Measurements from ENCODE around the gene SPRR4. TPM values are rescaled to one million over a fixed set of nuclear protein-coding genes. Genes with fewer than 3 reads are reported as not detected.

Gene SPRR4, protein sequence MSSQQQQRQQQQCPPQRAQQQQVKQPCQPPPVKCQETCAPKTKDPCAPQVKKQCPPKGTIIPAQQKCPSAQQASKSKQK
- not detected in 5 replicates for total RNA-seq (2022; extraction: Qiagen RNA extraction)

DNA sequence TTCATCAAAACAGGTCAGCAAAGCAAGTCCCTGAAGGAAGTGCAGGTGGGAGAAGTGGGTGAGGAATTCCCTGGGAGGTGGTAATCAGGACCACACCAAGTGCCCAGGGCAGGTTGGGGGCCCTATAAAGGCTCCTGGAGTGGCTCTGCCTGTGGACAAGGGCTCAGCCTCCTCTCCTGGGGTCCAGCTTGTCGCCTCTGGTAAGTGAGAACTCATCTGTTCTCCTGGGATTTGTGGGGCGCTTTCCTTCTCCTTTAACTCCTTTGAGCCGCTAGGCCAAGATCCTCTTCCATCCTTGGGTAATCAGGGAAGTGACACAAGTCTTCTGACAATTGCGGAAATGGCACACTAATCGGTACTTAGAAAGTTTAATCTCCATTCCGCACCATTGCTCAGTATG is at the start of gene SPRR4:
TSS of gene SPRR4 (plus strand) at position 154 of the 400 bp plus-strand sequence. CDS start 1,243 bp downstream, outside the sequence.

DNA sequence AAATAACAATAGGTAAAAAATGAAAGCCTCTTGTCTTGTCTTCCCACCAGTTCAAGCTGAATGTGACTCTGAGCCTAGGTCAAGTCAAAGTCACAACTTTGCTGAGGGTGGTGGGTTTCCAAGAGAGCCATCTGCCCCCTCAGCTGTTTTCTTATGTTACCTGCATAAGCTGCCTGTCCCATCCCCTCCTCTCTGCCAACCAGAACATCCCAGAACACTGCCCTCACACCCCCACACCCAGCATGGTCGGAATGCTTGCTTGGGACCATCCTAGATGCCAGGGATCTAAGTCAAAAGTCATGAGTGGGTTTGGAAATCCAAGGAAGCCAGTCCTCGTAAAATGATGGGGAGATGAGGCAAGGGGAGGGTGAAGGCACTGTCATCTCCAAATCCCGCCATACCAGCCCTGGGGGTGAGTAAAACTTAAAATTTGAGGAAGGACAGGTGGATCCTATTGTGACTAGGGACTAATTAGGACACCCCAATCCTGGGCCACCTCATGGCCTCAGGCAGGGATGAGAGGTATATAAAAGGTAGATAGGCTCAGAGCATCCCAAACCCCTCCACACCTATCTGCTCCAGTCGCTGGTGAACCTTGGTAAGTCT is 23.7 kb upstream of the SPRR4 start, which contains the start of gene SPRR5:
TSS of gene SPRR5 (plus strand) at position 556 of the 606 bp plus-strand sequence. CDS start 1,349 bp downstream, outside the sequence.

DNA sequence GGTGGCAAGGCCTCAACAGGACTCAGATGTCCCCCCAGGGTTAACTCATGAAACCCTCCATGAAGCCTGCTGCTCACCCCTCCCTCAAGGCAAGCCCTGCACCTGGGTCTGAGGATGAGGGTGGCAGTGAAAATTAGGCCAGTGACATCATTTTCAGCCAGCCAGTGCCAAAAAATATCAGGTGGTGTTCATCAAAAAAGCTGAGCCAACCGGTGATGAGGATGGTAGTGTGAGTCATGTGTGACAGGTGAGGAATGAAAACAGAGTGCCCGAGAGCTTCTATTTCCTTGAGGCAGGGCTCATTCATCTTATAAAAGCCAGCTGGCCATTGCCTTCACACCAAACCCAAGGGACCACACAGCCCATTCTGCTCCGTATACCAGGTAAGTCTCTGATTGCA is 13.3 kb downstream of the SPRR4 start, which contains the start of gene SPRR1A:
TSS of gene SPRR1A (plus strand) at position 339 of the 400 bp plus-strand sequence. CDS start 1,150 bp downstream, outside the sequence.

DNA sequence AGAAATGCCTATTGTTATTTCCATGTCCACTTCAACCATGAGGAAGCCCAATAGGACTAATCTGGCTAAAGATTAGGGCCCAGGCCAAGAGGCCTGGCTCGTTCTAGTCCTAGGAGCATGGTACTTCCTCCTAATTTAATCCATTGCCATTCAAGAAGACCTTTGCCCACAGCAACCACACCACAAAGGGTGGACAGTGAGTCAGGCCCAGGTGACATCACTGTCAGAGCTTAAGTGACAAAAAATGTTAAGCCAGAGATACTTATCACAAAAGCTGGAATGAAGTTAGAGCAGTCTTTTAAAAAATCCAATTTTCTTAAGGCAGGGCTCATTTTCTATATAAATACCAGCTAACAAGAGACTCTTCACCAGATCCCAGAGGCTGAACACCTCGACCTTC is 30.9 kb downstream of the SPRR4 start, which contains the start of gene SPRR3:
TSS of gene SPRR3 (plus strand) at position 368 of the 400 bp plus-strand sequence. CDS start 1,272 bp downstream, outside the sequence.

Other genes starting within 250 kb of the SPRR4 start
- gene KPRP, start 212.6 kb upstream of the SPRR4 start, total RNA-seq (2022; extraction: Qiagen RNA extraction): not detected in 5 replicates
- gene LCE1F, start 195.5 kb upstream of the SPRR4 start, total RNA-seq (2022; extraction: Qiagen RNA extraction): not detected in 5 replicates
- 0.18 TPM in 1 of 5 replicates, not detected in the others for gene LCE1E, start 184.4 kb upstream of the SPRR4 start, total RNA-seq (2022; extraction: Qiagen RNA extraction)
- not detected in 5 replicates for gene LCE1D, start 173.9 kb upstream of the SPRR4 start, total RNA-seq (2022; extraction: Qiagen RNA extraction)
- gene LCE1C, start 164.0 kb upstream of the SPRR4 start, total RNA-seq (2022; extraction: Qiagen RNA extraction): not detected in 5 replicates
- not detected in 5 replicates for gene LCE1B, start 158.7 kb upstream of the SPRR4 start, total RNA-seq (2022; extraction: Qiagen RNA extraction)
- not detected in 5 replicates for gene LCE1A, start 143.2 kb upstream of the SPRR4 start, total RNA-seq (2022; extraction: Qiagen RNA extraction)
- not detected in 5 replicates for gene LCE6A, start 127.8 kb upstream of the SPRR4 start, total RNA-seq (2022; extraction: Qiagen RNA extraction)
- gene LCE7A, start 110.7 kb upstream of the SPRR4 start, total RNA-seq (2022; extraction: Qiagen RNA extraction): not detected in 5 replicates
- gene SMCP, start 92.3 kb upstream of the SPRR4 start, total RNA-seq (2022; extraction: Qiagen RNA extraction): not detected in 5 replicates
- gene IVL, start 62.1 kb upstream of the SPRR4 start, total RNA-seq (2022; extraction: Qiagen RNA extraction): 0.06 to 0.13 TPM (median 0.10 TPM) in 3 of 5 replicates, not detected in the others
- gene SPRR5, start 23.4 kb upstream of the SPRR4 start, total RNA-seq (2022; extraction: Qiagen RNA extraction): not detected in 5 replicates
- gene SPRR1A, start 13.4 kb downstream of the SPRR4 start, total RNA-seq (2022; extraction: Qiagen RNA extraction): not detected in 5 replicates
- not detected in 5 replicates for gene SPRR3, start 31.1 kb downstream of the SPRR4 start, total RNA-seq (2022; extraction: Qiagen RNA extraction)
- gene SPRR1B, start 60.6 kb downstream of the SPRR4 start, total RNA-seq (2022; extraction: Qiagen RNA extraction): not detected in 5 replicates
- gene SPRR2D, start 70.5 kb downstream of the SPRR4 start, total RNA-seq (2022; extraction: Qiagen RNA extraction): not detected in 5 replicates
- not detected in 5 replicates for gene SPRR2A, start 86.9 kb downstream of the SPRR4 start, total RNA-seq (2022; extraction: Qiagen RNA extraction)
- gene SPRR2B, start 101.0 kb downstream of the SPRR4 start, total RNA-seq (2022; extraction: Qiagen RNA extraction): not detected in 5 replicates
- not detected in 5 replicates for gene SPRR2E, start 123.9 kb downstream of the SPRR4 start, total RNA-seq (2022; extraction: Qiagen RNA extraction)
- gene SPRR2F, start 142.9 kb downstream of the SPRR4 start, total RNA-seq (2022; extraction: Qiagen RNA extraction): not detected in 5 replicates
- gene SPRR2G, start 180.2 kb downstream of the SPRR4 start, total RNA-seq (2022; extraction: Qiagen RNA extraction): not detected in 5 replicates
- gene LELP1, start 232.8 kb downstream of the SPRR4 start, total RNA-seq (2022; extraction: Qiagen RNA extraction): not detected in 5 replicates
- not detected in 5 replicates for gene PRR9, start 246.9 kb downstream of the SPRR4 start, total RNA-seq (2022; extraction: Qiagen RNA extraction)